Mucosa of rectum (tissue), 2 donors: Measurements from ENCODE around the gene ELMOD1.

Experiments
- H3K27ac ChIP-seq, 2 donors: one replicate each; pipeline ENCODE4 v1.7.0; 2013; ENCODE audit warnings: inconsistent platforms in 2 of 2, low read depth in 2 of 2, low read length in 2 of 2
- H3K27me3 ChIP-seq, 2 donors: one replicate each; pipeline ENCODE4 v1.7.0; 2013; ENCODE audit warnings: low read length in 2 of 2; ENCODE audit not compliant: control insufficient read depth in 2 of 2, insufficient read depth in 2 of 2
- H3K36me3 ChIP-seq, 2 donors: one replicate each; pipeline ENCODE4 v1.7.0; 2013; ENCODE audit warnings: low read length in 2 of 2; ENCODE audit not compliant: control insufficient read depth in 2 of 2, insufficient read depth in 2 of 2
- H3K4me1 ChIP-seq, 2 donors: one replicate each; pipeline ENCODE4 v1.7.0; 2013; ENCODE audit warnings: low read length in 2 of 2, mild to moderate bottlenecking in 1 of 2; ENCODE audit not compliant: control insufficient read depth in 2 of 2, insufficient read depth in 2 of 2
- H3K4me3 ChIP-seq, 2 donors: one replicate each; pipeline ENCODE4 v1.7.0; 2013; ENCODE audit warnings: low read length in 2 of 2
- H3K9ac ChIP-seq, 2 donors: one replicate each; pipeline ENCODE4 v1.7.0; 2013; ENCODE audit warnings: low read length in 2 of 2, low read depth in 1 of 2, mild to moderate bottlenecking in 1 of 2
- H3K9me3 ChIP-seq, 2 donors: one replicate each; pipeline ENCODE4 v1.7.0; 2013; ENCODE audit warnings: low read length in 2 of 2; ENCODE audit not compliant: control insufficient read depth in 2 of 2
- donor health status: healthy.
- donor health status: Normal muscosa, but diverticular disease.

The ELMOD1 gene

GRCh38 chr11:107583629-107584195 lies 7.2 kb upstream of the ELMOD1 start:
- Histone ChIP-seq H3K9ac (no peak overlapping the region), H3K4me3 (no peak overlapping the region), H3K36me3 (no peaks in the 10 kb centered on the region), H3K9me3 (no peaks in the 10 kb centered on the region), H3K27ac (no peak overlapping the region), H3K4me1 (no peaks in the 10 kb centered on the region), H3K27me3 (peaks cover 7 to 9% of the 10 kb centered on the region in 2 donors)

- Histone ChIP-seq H3K27me3 (peaks cover 30 to 34% of the 10 kb centered on the region in 2 donors), H3K9ac (no peak overlapping the region), H3K4me1 (peaks cover 0 to 7% of the 10 kb centered on the region in 2 donors), H3K36me3 (no peaks in the 10 kb centered on the region), H3K9me3 (no peaks in the 10 kb centered on the region), H3K27ac (no peak overlapping the region), H3K4me3 (no peak overlapping the region)
These were observed 3.5 kb upstream of the ELMOD1 start for GRCh38 chr11:107587306-107587979.

- H3K9me3 ChIP-seq, result no peaks in the 10 kb centered on the region
- peaks cover 0 to 7% of the 10 kb centered on the region in 2 donors for H3K4me1 ChIP-seq
- H3K27me3 ChIP-seq, result peaks cover 38 to 40% of the 10 kb centered on the region in 2 donors
- H3K9ac ChIP-seq, result no peak overlapping the region
- H3K36me3 ChIP-seq, result no peaks in the 10 kb centered on the region
- H3K27ac ChIP-seq, result no peak overlapping the region
- peak overlapping the region; percentile 59 to 73 for H3K4me3 ChIP-seq
These were observed 657 bp downstream of the ELMOD1 start for GRCh38 chr11:107591378-107592230.

- Histone ChIP-seq H3K27me3 (peaks cover 38 to 40% of the 10 kb centered on the region in 2 donors), H3K9me3 (no peaks in the 10 kb centered on the region), H3K36me3 (no peaks in the 10 kb centered on the region), H3K4me3 (no peak overlapping the region), H3K27ac (no peak overlapping the region), H3K9ac (no peak overlapping the region), H3K4me1 (peaks cover 0 to 7% of the 10 kb centered on the region in 2 donors)
These were observed 1.3 kb downstream of the ELMOD1 start for GRCh38 chr11:107592231-107592590.

- Histone ChIP-seq H3K4me3 (no peak overlapping the region), H3K9ac (no peak overlapping the region), H3K4me1 (peaks cover 0 to 7% of the 10 kb centered on the region in 2 donors), H3K27me3 (peaks cover 38 to 39% of the 10 kb centered on the region in 2 donors), H3K27ac (no peak overlapping the region), H3K36me3 (no peaks in the 10 kb centered on the region), H3K9me3 (no peaks in the 10 kb centered on the region)
These were observed 1.9 kb downstream of the ELMOD1 start for GRCh38 chr11:107592813-107593212.

- H3K4me1 ChIP-seq, result peaks cover 0 to 7% of the 10 kb centered on the region in 2 donors
- H3K36me3 ChIP-seq, result no peaks in the 10 kb centered on the region
- no peak overlapping the region for H3K27ac ChIP-seq
- peaks cover 28 to 34% of the 10 kb centered on the region in 2 donors for H3K27me3 ChIP-seq
- no peaks in the 10 kb centered on the region for H3K9me3 ChIP-seq
- H3K4me3 ChIP-seq, result no peak overlapping the region
- H3K9ac ChIP-seq, result no peak overlapping the region
These were observed 3.0 kb downstream of the ELMOD1 start for GRCh38 chr11:107593951-107594350.

- no peaks in the 10 kb centered on the region for H3K36me3 ChIP-seq
- H3K27me3 ChIP-seq, result peaks cover 21 to 30% of the 10 kb centered on the region in 2 donors
- H3K4me1 ChIP-seq, result peaks cover 0 to 7% of the 10 kb centered on the region in 2 donors
- no peaks in the 10 kb centered on the region for H3K9me3 ChIP-seq
- H3K4me3 ChIP-seq, result no peak overlapping the region
- no peak overlapping the region for H3K9ac ChIP-seq
- H3K27ac ChIP-seq, result no peak overlapping the region
These were observed 3.8 kb downstream of the ELMOD1 start for GRCh38 chr11:107594736-107595135.

- Histone ChIP-seq H3K4me1 (no peaks in the 10 kb centered on the region), H3K27ac (no peak overlapping the region), H3K36me3 (no peaks in the 10 kb centered on the region), H3K9ac (no peak overlapping the region), H3K9me3 (no peaks in the 10 kb centered on the region), H3K4me3 (no peak overlapping the region), H3K27me3 (peaks cover 0 to 6% of the 10 kb centered on the region in 2 donors)
These were observed 7.5 kb downstream of the ELMOD1 start for GRCh38 chr11:107598225-107599139.

- Histone ChIP-seq H3K27ac (no peak overlapping the region), H3K9ac (no peak overlapping the region), H3K4me3 (no peak overlapping the region), H3K4me1 (no peaks in the 10 kb centered on the region), H3K36me3 (no peaks in the 10 kb centered on the region), H3K27me3 (peaks cover 2 to 4% of the 10 kb centered on the region in 2 donors), H3K9me3 (no peaks in the 10 kb centered on the region)
These were observed 14.4 kb downstream of the ELMOD1 start for GRCh38 chr11:107605061-107606006.
